ENCODE measurements around the gene GLYAT.
"Not testable (repeated sequence)": the region's sequence is repeated elsewhere in the genome, so short reads cannot be mapped to it uniquely, and the experiment has no call there.

The GLYAT gene

DNA sequence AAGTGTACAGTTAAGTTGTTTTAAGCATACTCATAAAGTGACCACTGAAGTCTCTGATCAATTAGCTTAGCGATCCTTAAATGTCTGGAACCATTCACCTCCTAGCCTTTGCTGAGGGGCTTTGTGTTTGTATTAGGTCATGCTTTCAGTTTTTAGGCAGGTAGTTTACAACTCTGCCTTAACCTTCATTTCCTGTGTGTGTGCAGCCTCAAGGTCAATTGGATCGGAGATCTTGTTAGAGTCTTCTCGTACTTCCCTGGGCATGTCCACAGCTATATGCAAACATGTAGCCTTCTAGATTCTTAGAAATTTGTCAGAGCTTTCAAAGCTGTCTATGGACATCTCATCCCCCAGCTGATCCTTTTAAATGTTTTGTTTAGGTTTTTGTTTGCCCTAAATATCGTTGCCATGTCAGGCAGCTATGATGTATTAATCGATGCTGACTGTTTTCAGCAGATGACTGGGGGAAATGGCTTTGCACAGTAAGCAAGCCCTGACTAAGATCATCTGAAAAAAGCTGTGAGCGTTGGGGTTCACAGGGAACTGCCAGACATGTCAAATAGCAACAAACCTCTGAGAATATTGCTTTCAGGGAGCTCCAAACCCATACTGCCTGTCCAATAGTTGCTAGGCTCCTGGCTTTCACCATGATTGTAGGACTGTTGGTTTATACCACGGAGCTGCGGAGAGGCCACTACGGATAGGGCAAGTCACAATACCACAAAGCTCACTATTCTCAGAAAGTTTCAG is 45.6 kb downstream of the GLYAT start:
- Histone ChIP-seq H3K27ac (ENCODE audit: low read depth, low read length) (no peak overlapping the region), H3K36me3 (ENCODE audit: control insufficient read depth, insufficient read depth, low read length) (no peaks in the 10 kb centered on the region), H2BK120ac (ENCODE audit: low read depth, low read length) (no peak overlapping the region), H2AK5ac (ENCODE audit: low read length) (no peak overlapping the region), H3K79me1 (ENCODE audit: low read length) (no peaks in the 10 kb centered on the region), H4K8ac (ENCODE audit: low read depth, low read length) (no peak overlapping the region), H3K23ac (ENCODE audit: low read length) (no peak overlapping the region), H3K18ac (ENCODE audit: low read length) (no peak overlapping the region), H3K79me2 (ENCODE audit: control insufficient read depth, insufficient read depth, low read length) (no peaks in the 10 kb centered on the region), H3K27me3 (ENCODE audit: insufficient read depth, low read length, poor library complexity) (no peaks in the 10 kb centered on the region), H3K56ac (ENCODE audit: low read length) (no peak overlapping the region), H3K4me2 (ENCODE audit: low read length) (no peak overlapping the region), H4K5ac (ENCODE audit: low read length) (no peak overlapping the region), H3K9ac (ENCODE audit: low read length) (no peak overlapping the region), H3K4me1 (ENCODE audit: control insufficient read depth, low read depth, low read length) (no peaks in the 10 kb centered on the region), H2BK15ac (replicated peaks; ENCODE audit: low read depth) (no peak overlapping the region), H3K4ac (ENCODE audit: low read depth, low read length) (no peak overlapping the region), H2BK5ac (ENCODE audit: low read length) (no peak overlapping the region), H3K4me3 (ENCODE audit: low read length) (no peak overlapping the region)
- WGBS (ENCODE audit: extremely low coverage, insufficient coverage, low lambda C conversion rate): no CpG with 5 or more reads among the region's 9 CpGs
- no peak for DNase-seq

DNA sequence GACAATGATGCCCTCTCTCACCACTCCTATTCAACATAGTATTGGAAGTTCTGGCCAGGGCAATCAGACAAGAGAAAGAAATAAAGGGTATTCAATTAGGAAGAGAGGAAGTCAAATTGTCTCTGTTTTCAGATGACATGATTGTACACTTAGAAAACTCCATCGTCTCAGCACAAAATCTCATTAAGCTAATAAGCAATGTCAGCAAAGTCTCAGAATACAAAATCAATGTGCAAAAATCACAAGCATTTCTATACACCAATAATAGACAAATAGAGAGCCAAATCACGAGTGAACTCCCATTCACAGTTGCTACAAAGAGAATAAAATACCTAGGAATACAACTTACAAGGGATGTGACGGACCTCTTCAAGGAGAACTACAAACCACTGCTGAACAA is 49.1 kb downstream of the GLYAT start:
- H3K18ac ChIP-seq (ENCODE audit: low read length); H3K4me2 ChIP-seq (ENCODE audit: low read length); H3K56ac ChIP-seq (ENCODE audit: low read length); H3K23ac ChIP-seq (ENCODE audit: low read length); H3K36me3 ChIP-seq (ENCODE audit: control insufficient read depth, insufficient read depth, low read length); H2BK15ac ChIP-seq (replicated peaks; ENCODE audit: low read depth); H3K79me1 ChIP-seq (ENCODE audit: low read length); H3K9ac ChIP-seq (ENCODE audit: low read length); H2BK120ac ChIP-seq (ENCODE audit: low read depth, low read length); DNase-seq; H3K27ac ChIP-seq (ENCODE audit: low read depth, low read length); H3K79me2 ChIP-seq (ENCODE audit: control insufficient read depth, insufficient read depth, low read length); H3K4ac ChIP-seq (ENCODE audit: low read depth, low read length); H2AK5ac ChIP-seq (ENCODE audit: low read length); H3K4me3 ChIP-seq (ENCODE audit: low read length); H3K27me3 ChIP-seq (ENCODE audit: insufficient read depth, low read length, poor library complexity); H4K5ac ChIP-seq (ENCODE audit: low read length); H3K4me1 ChIP-seq (ENCODE audit: control insufficient read depth, low read depth, low read length); H2BK5ac ChIP-seq (ENCODE audit: low read length); H4K8ac ChIP-seq (ENCODE audit: low read depth, low read length): not testable (repeated sequence)
- no CpG with 5 or more reads among the region's 3 CpGs for WGBS (ENCODE audit: extremely low coverage, insufficient coverage, low lambda C conversion rate)

DNA sequence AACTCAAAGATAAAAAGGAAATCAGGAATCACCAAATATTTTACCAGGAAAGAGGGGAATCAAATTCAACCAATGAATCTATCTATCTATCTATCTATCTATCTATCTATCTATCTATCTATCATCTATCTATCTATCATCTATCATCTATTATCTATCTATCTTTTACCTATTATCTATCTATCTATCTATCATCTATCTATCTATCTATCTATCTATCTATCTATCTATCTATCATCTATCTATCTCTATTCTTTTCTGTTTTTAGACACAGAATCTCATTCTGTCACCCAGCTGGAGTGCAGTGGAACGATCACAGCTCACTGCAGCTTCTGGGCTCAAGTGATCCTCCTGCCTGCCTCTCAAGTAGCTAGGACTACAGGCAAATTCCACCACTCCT is 54.2 kb downstream of the GLYAT start:
- H2AK5ac ChIP-seq (ENCODE audit: low read length); H3K9ac ChIP-seq (ENCODE audit: low read length); H2BK120ac ChIP-seq (ENCODE audit: low read depth, low read length); H3K4me1 ChIP-seq (ENCODE audit: control insufficient read depth, low read depth, low read length); H3K4ac ChIP-seq (ENCODE audit: low read depth, low read length); H3K79me1 ChIP-seq (ENCODE audit: low read length); H3K23ac ChIP-seq (ENCODE audit: low read length); H3K36me3 ChIP-seq (ENCODE audit: control insufficient read depth, insufficient read depth, low read length); DNase-seq; H2BK5ac ChIP-seq (ENCODE audit: low read length); H4K8ac ChIP-seq (ENCODE audit: low read depth, low read length); H3K4me3 ChIP-seq (ENCODE audit: low read length); H4K5ac ChIP-seq (ENCODE audit: low read length); H3K18ac ChIP-seq (ENCODE audit: low read length); H3K27ac ChIP-seq (ENCODE audit: low read depth, low read length); H3K79me2 ChIP-seq (ENCODE audit: control insufficient read depth, insufficient read depth, low read length); H2BK15ac ChIP-seq (replicated peaks; ENCODE audit: low read depth); H3K27me3 ChIP-seq (ENCODE audit: insufficient read depth, low read length, poor library complexity); H3K4me2 ChIP-seq (ENCODE audit: low read length); H3K56ac ChIP-seq (ENCODE audit: low read length): not testable (repeated sequence)
- WGBS (ENCODE audit: extremely low coverage, insufficient coverage, low lambda C conversion rate): no CpG with 5 or more reads among the region's 1 CpG

DNA sequence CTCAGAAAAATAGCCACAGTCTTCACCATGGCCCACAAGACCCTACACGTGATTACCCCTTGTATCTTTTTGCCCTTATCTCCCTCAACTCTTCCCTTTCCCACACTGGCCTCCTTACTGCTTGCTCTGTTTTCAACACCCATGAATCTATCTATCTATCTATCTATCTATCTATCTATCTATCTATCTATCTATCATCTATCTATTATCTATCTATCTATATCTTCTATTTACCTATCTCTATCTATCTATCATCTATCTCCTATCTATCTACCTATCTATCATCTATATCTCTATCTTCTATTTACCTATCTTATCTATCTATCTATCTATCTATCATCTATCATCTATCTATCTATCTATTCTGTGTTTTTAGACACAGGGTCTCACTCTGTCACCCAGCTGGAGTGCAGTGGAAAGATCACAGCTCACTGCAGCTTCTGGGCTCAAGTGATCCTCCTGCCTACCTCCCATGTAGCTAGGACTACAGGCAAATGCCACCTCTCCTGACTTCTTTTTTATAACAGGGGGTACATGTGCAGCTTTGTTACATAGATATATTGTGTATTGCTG is 55.1 kb downstream of the GLYAT start:
- no peak overlapping the region for H3K4ac ChIP-seq (ENCODE audit: low read depth, low read length)
- DNase-seq: no peak
- H4K8ac ChIP-seq (ENCODE audit: low read depth, low read length): no peak overlapping the region
- no peak overlapping the region for H3K56ac ChIP-seq (ENCODE audit: low read length)
- no peak overlapping the region for H2BK5ac ChIP-seq (ENCODE audit: low read length)
- no peak overlapping the region for H3K9ac ChIP-seq (ENCODE audit: low read length)
- no CpG with 5 or more reads among the region's 1 CpG for WGBS (ENCODE audit: extremely low coverage, insufficient coverage, low lambda C conversion rate)
- no peaks in the 10 kb centered on the region for H3K36me3 ChIP-seq (ENCODE audit: control insufficient read depth, insufficient read depth, low read length)
- H3K4me1 ChIP-seq (ENCODE audit: control insufficient read depth, low read depth, low read length): no peaks in the 10 kb centered on the region
- no peak overlapping the region for H4K5ac ChIP-seq (ENCODE audit: low read length)
- H3K18ac ChIP-seq (ENCODE audit: low read length): no peak overlapping the region
- H3K27me3 ChIP-seq (ENCODE audit: insufficient read depth, low read length, poor library complexity): no peaks in the 10 kb centered on the region
- no peak overlapping the region for H2BK15ac ChIP-seq (replicated peaks; ENCODE audit: low read depth)
- no peak overlapping the region for H2BK120ac ChIP-seq (ENCODE audit: low read depth, low read length)
- no peaks in the 10 kb centered on the region for H3K79me2 ChIP-seq (ENCODE audit: control insufficient read depth, insufficient read depth, low read length)
- H2AK5ac ChIP-seq (ENCODE audit: low read length): no peak overlapping the region
- H3K4me3 ChIP-seq (ENCODE audit: low read length): no peak overlapping the region
- H3K79me1 ChIP-seq (ENCODE audit: low read length): no peaks in the 10 kb centered on the region
- no peak overlapping the region for H3K23ac ChIP-seq (ENCODE audit: low read length)
- no peak overlapping the region for H3K27ac ChIP-seq (ENCODE audit: low read depth, low read length)
- H3K4me2 ChIP-seq (ENCODE audit: low read length): no peak overlapping the region

DNA sequence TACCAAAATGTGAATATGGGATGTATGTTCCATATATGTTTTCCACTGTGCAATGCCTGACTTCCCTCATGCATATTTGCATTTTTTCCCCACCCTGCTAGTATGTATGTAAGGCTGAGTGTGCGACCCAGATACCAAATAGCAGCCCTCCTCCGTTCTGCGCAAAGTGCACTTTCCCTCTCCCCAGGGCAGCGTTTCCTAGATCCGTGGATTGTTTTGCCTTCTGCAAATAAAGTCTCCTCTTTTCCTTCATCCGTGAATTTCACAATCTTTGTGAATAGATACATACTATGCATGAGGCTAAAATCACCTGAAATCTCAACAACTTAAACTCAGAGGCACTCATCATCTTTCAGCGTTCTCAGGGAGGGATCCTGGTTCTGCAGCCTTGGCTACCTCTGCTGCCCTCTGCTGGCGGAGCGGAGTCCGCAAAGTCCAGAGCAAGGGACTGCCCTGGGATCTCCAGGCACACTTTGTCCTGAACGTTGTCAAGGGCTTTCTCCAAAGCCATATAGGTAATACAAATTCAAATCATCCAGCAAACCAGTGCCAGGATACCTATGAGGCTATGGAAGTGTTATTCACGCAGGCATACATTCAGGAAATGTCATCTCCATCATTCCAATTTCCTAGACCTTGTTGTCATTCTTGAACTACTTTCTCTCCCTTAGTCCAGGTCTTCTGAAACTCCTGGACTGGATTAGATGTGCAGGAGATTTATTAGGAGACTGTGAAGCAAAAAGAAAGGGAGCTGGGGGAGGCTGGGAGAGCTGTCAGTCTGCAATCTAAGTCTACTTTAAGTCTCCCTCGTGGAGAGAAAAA is 56.2 kb downstream of the GLYAT start:
- no peak overlapping the region for H2AK5ac ChIP-seq (ENCODE audit: low read length)
- no peak overlapping the region for H3K23ac ChIP-seq (ENCODE audit: low read length)
- H3K4me3 ChIP-seq (ENCODE audit: low read length): no peak overlapping the region
- no peaks in the 10 kb centered on the region for H3K79me2 ChIP-seq (ENCODE audit: control insufficient read depth, insufficient read depth, low read length)
- no peak overlapping the region for H3K4me2 ChIP-seq (ENCODE audit: low read length)
- H2BK5ac ChIP-seq (ENCODE audit: low read length): no peak overlapping the region
- no peak overlapping the region for H2BK15ac ChIP-seq (replicated peaks; ENCODE audit: low read depth)
- H3K36me3 ChIP-seq (ENCODE audit: control insufficient read depth, insufficient read depth, low read length): no peaks in the 10 kb centered on the region
- no peak overlapping the region for H4K5ac ChIP-seq (ENCODE audit: low read length)
- no peak overlapping the region for H3K18ac ChIP-seq (ENCODE audit: low read length)
- no peak overlapping the region for H4K8ac ChIP-seq (ENCODE audit: low read depth, low read length)
- peak; percentile 63 for DNase-seq
- H3K56ac ChIP-seq (ENCODE audit: low read length): no peak overlapping the region
- H3K4ac ChIP-seq (ENCODE audit: low read depth, low read length): no peak overlapping the region
- H3K27ac ChIP-seq (ENCODE audit: low read depth, low read length): no peak overlapping the region
- no peaks in the 10 kb centered on the region for H3K27me3 ChIP-seq (ENCODE audit: insufficient read depth, low read length, poor library complexity)
- H3K9ac ChIP-seq (ENCODE audit: low read length): no peak overlapping the region
- no peaks in the 10 kb centered on the region for H3K79me1 ChIP-seq (ENCODE audit: low read length)
- WGBS (ENCODE audit: extremely low coverage, insufficient coverage, low lambda C conversion rate): no CpG with 5 or more reads among the region's 13 CpGs
- no peaks in the 10 kb centered on the region for H3K4me1 ChIP-seq (ENCODE audit: control insufficient read depth, low read depth, low read length)
- no peak overlapping the region for H2BK120ac ChIP-seq (ENCODE audit: low read depth, low read length)
